Activated naive CD4-positive, alpha-beta T cell treated with anti-CD3 and anti-CD28 coated beads, Interleukin-2, amount 10 ng/mL, durations not matched to agents 7 days and 5 days (primary cell): ENCODE results near the gene ZBP1.

Experiments
- CTCF ChIA-PET: fragments of 350-600 bp; sonication (Branson Sonifier 250); formaldehyde crosslinking; loops from one replicate; lab custom pipeline; 2021; ENCODE audit warnings: antibody characterized with exemption; lab: Charles Lee
- DNase-seq: peaks from one replicate; pipeline ENCODE4 v3.0.0-alpha.2; 2020
- H3K27ac Mint-ChIP-seq: one replicate; pipeline ENCODE4 v1.8.0; 2021; ENCODE audit warnings: mild to moderate bottlenecking, moderate library complexity, mixed read lengths
- H3K27me3 Mint-ChIP-seq: one replicate; pipeline ENCODE4 v1.8.0; 2021; ENCODE audit warnings: mild to moderate bottlenecking, mixed read lengths
- H3K36me3 Mint-ChIP-seq: one replicate; pipeline ENCODE4 v1.8.0; 2021; ENCODE audit warnings: mixed read lengths
- H3K4me1 Mint-ChIP-seq: one replicate; pipeline ENCODE4 v1.8.0; 2021; ENCODE audit warnings: mixed read lengths
- H3K4me3 Mint-ChIP-seq: one replicate; pipeline ENCODE4 v1.8.0; 2021; ENCODE audit warnings: mild to moderate bottlenecking, moderate library complexity, mixed read lengths
- H3K9me3 Mint-ChIP-seq: one replicate; pipeline ENCODE4 v1.8.0; 2021; ENCODE audit warnings: mixed read lengths

Gene ZBP1

GRCh38 chr20:57562541-57563465, 57.4 kb downstream of the ZBP1 start:
- CTCF ChIA-PET, result no interaction called here
- Mint-ChIP-seq H3K36me3 (no peaks in the 10 kb centered on the region), H3K27me3 (peaks cover 45% of the 10 kb centered on the region)

GRCh38 chr20:57561356-57562279, 58.6 kb downstream of the ZBP1 start:
- Mint-ChIP-seq H3K36me3 (no peaks in the 10 kb centered on the region), H3K27ac (no peak overlapping the region), H3K4me1 (no peaks in the 10 kb centered on the region), H3K9me3 (no peaks in the 10 kb centered on the region), H3K27me3 (peaks cover 44% of the 10 kb centered on the region), H3K4me3 (no peak overlapping the region)
- no peak for DNase-seq
- CTCF ChIA-PET, result no interaction called here

More at GRCh38 chr20:57562541-57563465, 57.4 kb downstream of the ZBP1 start:
- Mint-ChIP-seq H3K4me3 (no peak overlapping the region), H3K9me3 (no peaks in the 10 kb centered on the region), H3K4me1 (no peaks in the 10 kb centered on the region), H3K27ac (no peak overlapping the region)
- DNase-seq, result no peak

GRCh38 chr20:57560554-57561355, 59.5 kb downstream of the ZBP1 start, which contains the start of gene PCK1:
PCK1 (plus strand) TSS chr20:57561110; CDS start chr20:57561412, 302 bp downstream.
- DNase-seq, result no peak
- H3K36me3 Mint-ChIP-seq, result no peaks in the 10 kb centered on the region
- no peak within 1 kb of the TSS for H3K4me3 Mint-ChIP-seq
- H3K27me3 Mint-ChIP-seq, result peaks cover 48% of the 10 kb centered on the region
- CTCF ChIA-PET, result no interaction called here
- no peak within 1 kb of the TSS for H3K27ac Mint-ChIP-seq
- no peaks in the 10 kb centered on the region for H3K4me1 Mint-ChIP-seq
- H3K9me3 Mint-ChIP-seq, result no peaks in the 10 kb centered on the region

GRCh38 chr20:57559658-57560553, 60.3 kb downstream of the ZBP1 start:
- Mint-ChIP-seq H3K36me3 (no peaks in the 10 kb centered on the region), H3K27ac (no peak overlapping the region), H3K27me3 (peaks cover 40% of the 10 kb centered on the region), H3K9me3 (no peaks in the 10 kb centered on the region), H3K4me3 (no peak overlapping the region), H3K4me1 (no peaks in the 10 kb centered on the region)
- CTCF ChIA-PET, result no interaction called here
- no peak for DNase-seq

- no peak for DNase-seq
- Mint-ChIP-seq H3K27me3 (peaks cover 34% of the 10 kb centered on the region), H3K4me1 (no peaks in the 10 kb centered on the region), H3K4me3 (no peak overlapping the region), H3K9me3 (no peaks in the 10 kb centered on the region), H3K36me3 (no peaks in the 10 kb centered on the region), H3K27ac (no peak overlapping the region)
- CTCF ChIA-PET, result no interaction called here
Observed at GRCh38 chr20:57559289-57559634, 61.0 kb downstream of the ZBP1 start.

GRCh38 chr20:57558614-57559288, 61.5 kb downstream of the ZBP1 start:
- DNase-seq, result no peak
- H3K4me3 Mint-ChIP-seq, result no peak overlapping the region
- H3K27me3 Mint-ChIP-seq, result peaks cover 31% of the 10 kb centered on the region
- CTCF ChIA-PET, result no interaction called here
- H3K9me3 Mint-ChIP-seq, result no peaks in the 10 kb centered on the region
- no peaks in the 10 kb centered on the region for H3K4me1 Mint-ChIP-seq
- no peaks in the 10 kb centered on the region for H3K36me3 Mint-ChIP-seq
- H3K27ac Mint-ChIP-seq, result no peak overlapping the region

GRCh38 chr20:57557926-57558613, 62.2 kb downstream of the ZBP1 start:
- H3K27me3 Mint-ChIP-seq, result peaks cover 37% of the 10 kb centered on the region
- H3K4me3 Mint-ChIP-seq, result no peak overlapping the region
- H3K9me3 Mint-ChIP-seq, result no peaks in the 10 kb centered on the region
- CTCF ChIA-PET, result no interaction called here
- H3K27ac Mint-ChIP-seq, result no peak overlapping the region
- no peak for DNase-seq
- H3K36me3 Mint-ChIP-seq, result no peaks in the 10 kb centered on the region
- no peaks in the 10 kb centered on the region for H3K4me1 Mint-ChIP-seq

- Mint-ChIP-seq H3K27ac (no peak overlapping the region), H3K4me3 (no peak overlapping the region), H3K4me1 (no peaks in the 10 kb centered on the region), H3K27me3 (peaks cover 39% of the 10 kb centered on the region), H3K9me3 (no peaks in the 10 kb centered on the region), H3K36me3 (no peaks in the 10 kb centered on the region)
- DNase-seq, result no peak
- CTCF ChIA-PET, result no interaction called here
Observed at GRCh38 chr20:57556980-57557274, 63.3 kb downstream of the ZBP1 start.

- peaks cover 39% of the 10 kb centered on the region for H3K27me3 Mint-ChIP-seq
- H3K4me1 Mint-ChIP-seq, result no peaks in the 10 kb centered on the region
- CTCF ChIA-PET, result no interaction called here
- no peaks in the 10 kb centered on the region for H3K9me3 Mint-ChIP-seq
- no peak overlapping the region for H3K27ac Mint-ChIP-seq
- DNase-seq, result no peak
- no peaks in the 10 kb centered on the region for H3K36me3 Mint-ChIP-seq
- no peak overlapping the region for H3K4me3 Mint-ChIP-seq
Observed at GRCh38 chr20:57555457-57556184, 64.6 kb downstream of the ZBP1 start.
